Measurements from ENCODE around the gene CHPF.

The CHPF gene

DNA sequence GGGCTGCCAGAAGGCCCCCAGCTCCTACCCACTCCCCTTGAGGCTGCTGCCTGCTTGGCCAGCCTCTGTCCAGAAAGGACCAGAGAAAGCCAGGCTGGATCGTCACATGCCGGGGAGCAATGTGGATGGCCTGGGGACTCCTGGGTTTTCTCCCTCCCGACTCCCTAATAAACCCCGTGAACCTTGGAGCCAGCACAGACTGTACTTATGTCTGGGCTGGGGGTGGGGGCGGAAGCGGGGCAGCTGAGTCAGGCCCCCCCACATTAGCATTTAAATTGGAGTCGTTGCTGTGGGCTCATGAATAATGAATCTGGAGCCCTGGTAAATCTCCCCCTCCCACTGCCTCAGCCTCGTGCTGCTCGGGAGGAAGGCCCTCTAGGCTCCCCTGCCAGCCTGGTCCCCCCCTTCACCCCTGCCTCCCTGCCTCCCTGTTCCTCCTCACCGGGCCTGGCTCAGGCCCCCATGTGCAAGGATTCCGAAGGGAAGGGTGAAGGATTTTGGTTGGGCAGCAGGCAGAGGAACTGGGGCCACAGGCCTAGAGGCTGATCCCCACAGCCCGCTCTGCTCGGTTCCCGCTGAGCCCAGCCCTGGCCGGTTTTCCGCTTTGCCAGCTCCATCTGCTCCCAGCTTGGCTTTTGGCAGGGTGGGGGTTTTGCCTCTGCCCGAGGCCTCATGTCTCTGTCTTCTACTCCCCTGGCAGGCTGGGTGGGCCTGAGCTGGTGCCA lies 36.6 kb downstream of the CHPF start:
- no peak overlapping the region for H3K4me2 ChIP-seq (ENCODE audit: low read length)
- H3K79me2 ChIP-seq, result no peaks in the 10 kb centered on the region
- TF ChIP-seq, protein P1, sequence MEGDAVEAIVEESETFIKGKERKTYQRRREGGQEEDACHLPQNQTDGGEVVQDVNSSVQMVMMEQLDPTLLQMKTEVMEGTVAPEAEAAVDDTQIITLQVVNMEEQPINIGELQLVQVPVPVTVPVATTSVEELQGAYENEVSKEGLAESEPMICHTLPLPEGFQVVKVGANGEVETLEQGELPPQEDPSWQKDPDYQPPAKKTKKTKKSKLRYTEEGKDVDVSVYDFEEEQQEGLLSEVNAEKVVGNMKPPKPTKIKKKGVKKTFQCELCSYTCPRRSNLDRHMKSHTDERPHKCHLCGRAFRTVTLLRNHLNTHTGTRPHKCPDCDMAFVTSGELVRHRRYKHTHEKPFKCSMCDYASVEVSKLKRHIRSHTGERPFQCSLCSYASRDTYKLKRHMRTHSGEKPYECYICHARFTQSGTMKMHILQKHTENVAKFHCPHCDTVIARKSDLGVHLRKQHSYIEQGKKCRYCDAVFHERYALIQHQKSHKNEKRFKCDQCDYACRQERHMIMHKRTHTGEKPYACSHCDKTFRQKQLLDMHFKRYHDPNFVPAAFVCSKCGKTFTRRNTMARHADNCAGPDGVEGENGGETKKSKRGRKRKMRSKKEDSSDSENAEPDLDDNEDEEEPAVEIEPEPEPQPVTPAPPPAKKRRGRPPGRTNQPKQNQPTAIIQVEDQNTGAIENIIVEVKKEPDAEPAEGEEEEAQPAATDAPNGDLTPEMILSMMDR (IDR thresholded peaks at IDR 0.05), result no peak
- no peak overlapping the region for H3K27ac ChIP-seq
- no peak overlapping the region for H3K9ac ChIP-seq
- peaks cover 6% of the 10 kb centered on the region for H3K27me3 ChIP-seq (ENCODE audit: control insufficient read depth, insufficient read depth, low read length)
- H3K4me3 ChIP-seq (ENCODE audit: low read depth, low read length), result no peak overlapping the region
- H3K4me1 ChIP-seq, result peaks cover 8% of the 10 kb centered on the region
- H3K9me3 ChIP-seq (ENCODE audit: control insufficient read depth, low read length), result no peaks in the 10 kb centered on the region
- no peak overlapping the region for H2AFZ ChIP-seq
- H3K36me3 ChIP-seq (ENCODE audit: control insufficient read depth, insufficient read depth, low read length), result no peaks in the 10 kb centered on the region

DNA sequence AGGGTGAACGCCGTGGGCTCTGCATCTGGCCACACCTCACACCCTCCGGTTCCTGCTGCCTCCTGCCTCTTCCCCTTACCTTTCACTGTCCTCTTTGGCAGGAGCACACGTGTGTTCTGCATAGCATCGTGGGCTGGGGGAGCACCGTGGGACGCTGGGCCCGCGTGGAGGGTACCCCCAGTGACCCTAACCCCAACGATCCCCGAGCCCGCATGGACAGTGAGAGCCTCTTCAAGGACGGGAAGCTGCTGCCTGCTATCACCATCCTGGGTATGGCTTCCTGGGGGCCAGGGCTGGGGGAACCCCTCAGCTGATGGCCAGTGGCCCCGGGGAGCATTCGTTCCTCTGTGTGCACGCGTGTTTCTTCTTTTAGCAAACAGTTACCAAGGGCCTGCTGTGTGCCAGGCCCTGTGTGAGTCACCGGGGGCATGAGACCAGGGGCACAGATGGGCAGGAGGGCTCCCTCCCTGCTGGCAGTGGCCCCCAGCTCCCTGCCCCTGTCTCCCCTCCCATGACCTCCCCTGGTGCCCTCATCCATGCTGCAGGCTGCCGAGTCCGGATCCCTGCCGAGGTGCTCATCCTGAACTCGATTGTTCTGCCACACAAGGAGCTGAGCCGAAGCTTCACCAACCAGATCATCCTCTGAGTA lies 37.3 kb downstream of the CHPF start:
- Histone ChIP-seq H3K4me2 (ENCODE audit: low read length) (no peak overlapping the region), H3K79me2 (no peaks in the 10 kb centered on the region), H3K4me1 (peaks cover 8% of the 10 kb centered on the region), H3K9ac (no peak overlapping the region), H3K4me3 (ENCODE audit: low read depth, low read length) (no peak overlapping the region), H3K27me3 (ENCODE audit: control insufficient read depth, insufficient read depth, low read length) (peaks cover 6% of the 10 kb centered on the region), H3K9me3 (ENCODE audit: control insufficient read depth, low read length) (no peaks in the 10 kb centered on the region), H3K36me3 (ENCODE audit: control insufficient read depth, insufficient read depth, low read length) (no peaks in the 10 kb centered on the region), H2AFZ (no peak overlapping the region), H3K27ac (no peak overlapping the region)
- TF ChIP-seq, protein P1 (IDR thresholded peaks at IDR 0.05), result no peak

DNA sequence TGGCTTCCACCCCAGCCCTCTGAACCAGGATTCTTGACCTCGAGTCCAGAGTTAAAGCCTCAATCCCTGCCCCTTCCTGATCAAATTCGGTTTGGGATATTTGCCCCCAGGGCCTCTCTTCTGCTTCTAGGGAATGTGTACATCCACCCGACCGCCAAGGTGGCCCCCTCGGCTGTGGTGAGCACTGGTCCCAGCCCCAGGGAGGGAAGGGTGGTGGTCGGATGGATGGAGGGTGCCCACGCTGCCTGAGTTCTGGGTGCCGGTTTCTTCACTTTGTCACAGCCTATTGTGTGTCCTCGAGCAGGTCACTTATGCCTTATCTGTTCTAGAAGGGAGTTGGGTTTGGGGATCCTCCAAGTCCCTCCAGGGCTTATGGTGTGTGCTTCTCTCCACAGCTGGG lies 38.0 kb downstream of the CHPF start:
- Histone ChIP-seq H3K4me1 (peaks cover 9% of the 10 kb centered on the region), H2AFZ (no peak overlapping the region), H3K9ac (no peak overlapping the region), H3K9me3 (ENCODE audit: control insufficient read depth, low read length) (no peaks in the 10 kb centered on the region), H3K36me3 (ENCODE audit: control insufficient read depth, insufficient read depth, low read length) (no peaks in the 10 kb centered on the region), H3K79me2 (no peaks in the 10 kb centered on the region), H3K4me2 (ENCODE audit: low read length) (no peak overlapping the region), H3K4me3 (ENCODE audit: low read depth, low read length) (no peak overlapping the region), H3K27me3 (ENCODE audit: control insufficient read depth, insufficient read depth, low read length) (peaks cover 2% of the 10 kb centered on the region), H3K27ac (no peak overlapping the region)
- TF ChIP-seq, protein P1 (IDR thresholded peaks at IDR 0.05), result no peak

DNA sequence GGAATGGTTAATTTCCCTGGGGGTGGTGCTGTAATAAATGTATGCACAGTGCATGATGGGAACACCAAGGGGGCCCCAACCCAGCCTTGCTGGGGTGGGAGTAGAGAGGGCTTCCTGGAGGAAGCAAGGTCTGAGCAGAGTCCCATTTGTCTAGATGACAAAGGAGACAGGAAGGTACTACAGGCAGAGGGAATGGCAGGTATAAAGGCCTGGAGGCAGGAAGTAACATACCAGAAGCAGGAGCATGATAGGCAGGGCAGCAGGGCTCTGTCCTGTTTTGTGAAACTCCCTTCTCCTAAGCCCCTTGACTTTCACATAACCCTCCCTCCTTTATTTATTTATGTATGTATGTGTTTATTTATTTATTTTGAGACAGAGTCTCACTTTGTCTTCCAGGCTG lies 41.0 kb downstream of the CHPF start:
- Histone ChIP-seq H3K4me2 (ENCODE audit: low read length) (no peak overlapping the region), H3K36me3 (ENCODE audit: control insufficient read depth, insufficient read depth, low read length) (no peaks in the 10 kb centered on the region), H3K9me3 (ENCODE audit: control insufficient read depth, low read length) (no peaks in the 10 kb centered on the region), H3K27ac (no peak overlapping the region), H3K27me3 (ENCODE audit: control insufficient read depth, insufficient read depth, low read length) (no peaks in the 10 kb centered on the region), H3K9ac (no peak overlapping the region), H3K4me1 (peaks cover 11% of the 10 kb centered on the region), H3K4me3 (ENCODE audit: low read depth, low read length) (no peak overlapping the region), H3K79me2 (no peaks in the 10 kb centered on the region), H2AFZ (no peak overlapping the region)
- TF ChIP-seq, protein P1 (IDR thresholded peaks at IDR 0.05), result no peak
